ENCODE results near the gene PFKP.

The PFKP gene

DNA sequence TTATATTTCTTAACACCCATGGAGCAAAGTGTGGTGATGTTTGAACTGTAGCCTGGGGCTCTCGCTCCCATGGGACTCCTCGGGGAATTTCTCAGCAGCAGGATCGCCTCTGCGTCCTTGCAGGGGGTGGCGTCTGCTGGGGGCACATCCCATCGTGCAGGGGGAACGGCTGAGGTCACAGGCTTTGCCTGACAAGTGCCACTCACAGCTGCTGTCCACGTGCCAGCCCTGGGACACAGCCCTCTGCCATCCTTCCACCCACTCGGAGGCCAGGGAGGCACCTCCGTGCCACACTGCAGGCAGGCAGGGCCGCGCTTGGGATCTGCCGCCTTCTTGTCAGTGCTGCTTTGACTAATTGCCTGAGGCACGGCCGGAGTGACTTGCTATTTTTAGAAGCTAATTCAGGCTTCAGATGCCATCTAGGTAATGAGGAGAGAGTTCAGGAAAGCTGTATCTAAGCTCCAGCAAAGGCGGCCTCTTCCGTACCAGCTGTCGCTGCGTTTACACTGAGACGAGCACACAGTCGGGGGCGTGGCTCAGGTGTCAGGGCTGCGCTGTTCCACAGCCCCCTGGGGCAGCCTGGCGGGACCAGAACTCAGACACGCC lies 59.5 kb downstream of the PFKP start:
- no peak overlapping the region for H3K4me3 ChIP-seq (ENCODE audit: low read depth, low read length)
- no peak for DNase-seq (ENCODE audit: low read depth)

- no peak for DNase-seq (ENCODE audit: low read depth)
These were observed 60.6 kb downstream of the PFKP start for GRCh38 chr10:3127921-3128320.

GRCh38 chr10:3128379-3129130 lies 61.2 kb downstream of the PFKP start:
- DNase-seq (ENCODE audit: low read depth), result no peak
- no peak overlapping the region for H3K4me3 ChIP-seq (ENCODE audit: low read depth, low read length)

More at GRCh38 chr10:3127921-3128320, 60.6 kb downstream of the PFKP start:
- H3K4me3 ChIP-seq (ENCODE audit: low read depth, low read length), result no peak overlapping the region

DNA sequence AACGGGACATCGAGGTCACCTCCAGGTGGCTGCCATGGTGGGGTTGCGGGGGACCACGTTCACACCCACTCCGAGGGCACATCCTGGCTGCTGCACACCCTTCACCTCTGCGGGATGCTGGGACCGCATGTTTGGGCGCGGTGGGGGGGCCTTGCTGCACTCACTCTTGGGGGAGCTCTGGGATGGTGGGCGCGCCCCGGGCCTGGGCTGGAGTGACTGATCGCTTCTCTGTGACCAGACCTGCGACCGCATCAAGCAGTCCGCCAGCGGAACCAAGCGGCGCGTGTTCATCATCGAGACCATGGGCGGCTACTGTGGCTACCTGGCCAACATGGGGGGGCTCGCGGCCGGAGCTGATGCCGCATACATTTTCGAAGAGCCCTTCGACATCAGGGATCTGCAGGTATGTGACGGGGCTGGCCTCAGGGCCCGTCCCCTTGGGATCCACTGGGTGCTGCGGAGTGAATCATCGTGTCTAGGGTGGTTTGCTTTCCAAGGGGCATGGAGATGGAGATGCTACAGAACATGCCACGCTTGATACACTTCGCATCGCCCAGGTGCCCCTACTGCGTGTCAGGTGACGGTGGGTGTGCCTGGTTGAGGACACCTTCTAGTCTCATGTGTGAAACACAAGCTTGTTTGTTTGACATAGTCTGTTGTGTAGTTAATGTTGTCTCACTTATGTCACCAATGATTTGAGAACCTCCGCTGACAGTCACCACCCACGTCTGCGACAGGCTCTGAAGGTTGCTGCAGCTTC lies 62.4 kb downstream of the PFKP start:
- no peak overlapping the region for H3K4me3 ChIP-seq (ENCODE audit: low read depth, low read length)
- DNase-seq (ENCODE audit: low read depth), result no peak

DNA sequence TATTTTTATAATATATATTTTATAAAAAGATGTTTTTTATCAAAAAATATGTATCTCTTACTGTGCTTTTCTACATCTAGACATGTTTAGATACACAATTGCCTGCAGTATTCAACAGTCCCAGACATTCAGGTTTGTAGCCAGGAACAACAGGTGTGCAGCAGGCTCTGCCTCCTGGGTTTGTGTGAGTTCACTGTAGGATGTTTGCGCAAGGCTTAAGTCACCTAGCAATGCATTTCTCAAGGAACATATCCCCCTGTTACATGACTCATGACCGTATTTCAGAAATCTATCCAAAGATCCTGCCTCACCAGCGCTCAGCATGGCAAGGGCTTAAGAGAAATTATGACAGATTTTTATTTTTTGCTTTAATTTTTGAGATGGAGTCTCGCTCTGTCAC lies 63.8 kb downstream of the PFKP start:
- H3K4me3 ChIP-seq (ENCODE audit: low read depth, low read length), result no peak overlapping the region
- no peak for DNase-seq (ENCODE audit: low read depth)

DNA sequence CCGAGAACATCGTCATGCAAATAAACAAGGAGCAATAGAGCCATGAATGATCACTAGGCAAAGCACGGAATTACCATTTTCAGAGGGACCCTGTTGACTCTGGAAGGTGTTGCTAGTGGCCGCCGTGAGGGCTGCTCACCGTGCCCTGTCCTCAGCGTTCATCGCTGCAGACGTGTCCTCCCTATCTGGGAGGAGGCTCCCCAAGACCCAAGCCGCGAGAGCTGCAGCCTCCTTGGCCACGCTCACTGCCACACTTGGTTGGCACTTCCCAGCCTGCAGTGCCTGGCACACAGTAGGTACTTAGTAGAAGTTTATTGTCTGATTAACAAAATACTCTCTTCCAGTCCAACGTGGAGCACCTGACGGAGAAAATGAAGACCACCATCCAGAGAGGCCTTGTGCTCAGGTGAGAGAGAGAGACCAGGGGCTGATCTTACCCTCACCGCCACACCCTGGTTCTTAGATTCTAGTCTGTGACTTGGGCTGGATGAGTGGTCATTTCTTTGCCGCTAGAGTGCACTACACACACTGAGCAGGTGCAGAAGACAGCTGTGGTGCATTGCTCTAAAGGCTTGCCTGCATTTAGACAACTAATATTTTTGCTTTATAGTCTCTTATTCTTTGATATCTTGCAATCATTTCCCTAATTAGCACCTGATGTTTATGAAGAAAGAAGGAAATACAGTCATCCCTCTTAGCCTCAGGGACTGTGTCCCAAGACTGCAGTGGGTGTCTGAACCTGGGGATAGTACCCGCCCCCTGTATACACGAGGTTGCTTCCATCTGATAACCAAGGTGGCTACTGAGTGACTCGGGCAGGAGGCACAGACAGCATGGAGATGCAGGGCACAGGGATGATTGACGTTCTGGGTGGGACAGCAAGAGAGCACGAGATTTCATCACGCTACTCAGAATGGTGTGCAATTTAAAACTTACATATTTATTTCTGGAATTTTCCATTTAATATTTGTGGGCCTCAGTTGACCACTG lies 65.0 kb downstream of the PFKP start:
- no peak overlapping the region for H3K4me3 ChIP-seq (ENCODE audit: low read depth, low read length)
- DNase-seq (ENCODE audit: low read depth), result no peak

DNA sequence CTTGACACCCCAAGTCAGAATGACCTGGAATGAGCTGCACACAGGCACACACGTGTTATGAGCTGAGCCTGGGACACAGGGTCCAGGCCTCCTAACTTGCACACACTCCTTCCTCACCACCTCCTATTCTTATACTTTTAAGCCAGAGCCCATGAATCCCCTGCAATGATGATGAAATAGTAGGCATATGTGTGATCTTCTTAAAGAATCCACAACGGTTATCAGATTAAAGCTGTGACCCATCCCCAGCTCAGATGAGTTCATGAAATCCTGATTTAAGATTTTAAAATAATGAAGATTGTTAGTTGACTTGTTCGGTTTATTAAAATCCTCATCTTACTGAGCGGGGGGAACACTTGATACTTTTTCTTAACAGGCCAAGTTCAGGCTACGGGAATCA lies 66.6 kb downstream of the PFKP start:
- H3K4me3 ChIP-seq (ENCODE audit: low read depth, low read length), result no peak overlapping the region
- no peak for DNase-seq (ENCODE audit: low read depth)

DNA sequence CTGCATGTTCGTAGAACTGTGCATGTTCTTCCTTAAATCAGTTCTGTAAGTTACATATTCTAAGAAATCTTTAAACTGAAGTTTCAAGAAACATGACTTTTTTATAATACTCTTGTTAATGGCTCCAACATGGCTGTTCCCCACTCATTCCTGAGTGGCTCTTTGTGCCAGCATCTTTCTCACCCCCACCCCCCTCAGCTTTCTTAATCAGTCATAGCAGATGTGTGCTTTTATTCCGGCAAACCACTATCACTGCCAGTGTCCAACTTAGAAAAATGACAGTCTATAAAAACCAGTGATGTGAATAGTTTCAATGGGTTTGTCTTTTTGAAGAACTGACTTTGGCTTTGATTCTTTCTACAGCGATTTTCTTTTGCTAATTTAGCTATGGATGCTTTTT lies 67.7 kb downstream of the PFKP start:
- H3K4me3 ChIP-seq (ENCODE audit: low read depth, low read length), result no peak overlapping the region
- no peak for DNase-seq (ENCODE audit: low read depth)

- no peak overlapping the region for H3K4me3 ChIP-seq (ENCODE audit: low read depth, low read length)
- DNase-seq (ENCODE audit: low read depth), result peak; percentile 27
These were observed 69.0 kb downstream of the PFKP start for GRCh38 chr10:3136336-3136735.

DNA sequence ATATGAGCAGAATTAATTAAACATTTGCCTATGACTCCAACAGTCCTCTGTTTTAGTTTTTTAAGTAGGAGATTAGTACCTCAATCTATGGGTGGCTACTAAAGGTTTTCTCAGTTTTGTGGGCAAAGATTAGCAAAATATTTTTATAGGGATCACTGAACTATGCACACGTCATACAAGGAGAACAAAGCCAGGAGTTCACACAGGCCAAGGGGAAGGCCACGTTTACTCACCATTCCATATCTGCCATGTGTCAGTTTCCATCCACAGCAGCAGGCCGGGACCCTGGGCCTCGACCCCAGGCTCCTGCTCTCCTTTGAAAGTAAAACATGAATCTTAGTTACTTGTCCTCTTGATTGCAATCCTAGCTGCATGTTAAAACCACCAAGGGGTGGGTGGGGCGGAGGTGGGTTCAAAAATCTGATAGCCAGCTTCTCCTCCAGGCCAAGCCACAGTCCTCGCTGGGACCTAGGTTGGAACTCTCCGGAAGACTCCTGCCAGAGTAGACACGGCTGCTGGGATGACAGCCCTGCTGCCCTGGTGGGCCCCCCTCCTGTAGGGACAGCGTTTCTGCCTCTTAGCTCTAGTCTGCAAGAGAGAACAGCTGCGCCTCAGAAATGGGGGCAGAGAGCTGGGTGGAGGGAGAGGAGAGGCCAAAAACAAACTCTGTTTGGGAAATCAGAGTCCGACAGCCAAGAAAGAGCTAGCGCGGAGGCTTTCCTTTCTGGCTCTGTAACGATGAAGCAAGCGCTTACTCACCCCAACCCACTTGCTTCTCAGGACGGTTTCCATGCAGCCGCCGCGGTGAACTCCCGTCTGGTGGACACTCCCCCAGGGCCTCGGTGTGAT lies 69.6 kb downstream of the PFKP start:
- DNase-seq (ENCODE audit: low read depth), result peak; percentile 70
- no peak overlapping the region for H3K4me3 ChIP-seq (ENCODE audit: low read depth, low read length)

- no peak for DNase-seq (ENCODE audit: low read depth)
These were observed 70.8 kb downstream of the PFKP start for GRCh38 chr10:3137958-3138726.

DNA sequence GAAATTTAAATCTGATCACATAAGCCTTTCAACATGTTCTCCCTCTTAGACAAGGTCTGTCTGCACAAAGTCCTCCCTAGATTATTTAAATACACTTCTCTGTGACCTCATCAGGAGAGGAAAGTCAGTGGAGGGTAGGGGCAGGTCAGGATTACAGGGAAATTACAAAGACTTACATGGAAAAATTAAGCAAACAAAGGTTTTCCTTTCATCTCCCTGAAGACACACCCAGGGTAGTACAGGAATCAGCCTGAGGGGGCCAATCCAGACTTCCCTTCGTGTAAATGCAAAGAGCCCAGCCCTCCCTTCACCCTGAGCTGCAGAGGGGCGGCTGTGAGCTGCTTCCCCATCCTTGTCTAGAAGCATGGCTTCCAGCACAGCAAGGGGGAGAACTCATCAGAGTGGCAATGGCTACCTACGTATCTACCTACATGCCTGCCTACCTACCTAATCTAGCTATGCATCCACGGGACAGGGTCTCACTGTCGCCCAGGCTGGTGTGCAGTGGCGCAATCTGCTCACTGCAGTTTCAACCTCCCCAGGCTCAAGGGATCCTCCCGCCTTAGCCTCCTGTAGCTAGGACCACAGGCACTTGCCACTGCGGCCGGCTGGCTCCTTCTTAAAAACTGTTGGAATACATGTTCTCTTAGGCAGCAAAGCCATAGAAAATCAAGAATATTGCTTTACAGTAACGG lies 72.0 kb downstream of the PFKP start:
- DNase-seq (ENCODE audit: low read depth), result no peak
- H3K4me3 ChIP-seq (ENCODE audit: low read depth, low read length), result no peak overlapping the region

More at GRCh38 chr10:3137958-3138726, 70.8 kb downstream of the PFKP start:
- no peak overlapping the region for H3K4me3 ChIP-seq (ENCODE audit: low read depth, low read length)

GRCh38 chr10:3140280-3140679 lies 72.9 kb downstream of the PFKP start:
- H3K4me3 ChIP-seq (ENCODE audit: low read depth, low read length), result no peak overlapping the region
- DNase-seq (ENCODE audit: low read depth), result no peak

DNA sequence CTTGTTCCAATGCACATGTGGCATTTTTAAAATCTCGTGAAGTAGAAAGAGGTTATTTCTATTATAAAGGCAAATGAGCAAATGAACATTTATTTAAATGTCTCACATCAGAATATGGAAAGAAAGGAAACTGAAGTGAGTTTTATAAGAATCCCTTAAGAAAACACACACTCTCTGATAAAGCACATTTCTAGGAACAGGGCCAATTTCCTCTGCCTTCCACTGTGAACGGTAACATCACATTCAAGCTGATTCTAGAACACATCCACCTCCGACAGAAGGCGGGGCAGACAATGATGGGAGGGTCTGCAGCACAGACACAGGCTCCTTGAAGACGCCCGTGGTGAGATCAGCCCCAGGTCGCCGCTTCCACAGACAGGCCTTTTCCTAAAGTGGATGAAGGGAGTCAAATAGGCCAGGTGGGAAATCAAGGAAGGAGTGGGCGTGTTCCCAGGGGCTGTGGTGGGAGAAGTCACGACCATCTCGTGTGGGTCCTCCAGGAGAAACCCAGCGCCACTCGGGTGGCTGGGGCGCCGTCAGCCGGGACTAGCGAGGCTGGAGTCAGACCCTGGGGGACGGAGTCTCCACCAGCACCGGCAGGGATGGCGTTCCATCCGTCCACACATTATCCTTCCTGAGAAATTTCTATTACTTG lies 74.1 kb downstream of the PFKP start:
- no peak for DNase-seq (ENCODE audit: low read depth)
- no peak overlapping the region for H3K4me3 ChIP-seq (ENCODE audit: low read depth, low read length)

- no peak overlapping the region for H3K4me3 ChIP-seq (ENCODE audit: low read depth, low read length)
- DNase-seq (ENCODE audit: low read depth), result no peak
These were observed 75.0 kb downstream of the PFKP start for GRCh38 chr10:3142146-3142875.

GRCh38 chr10:3143366-3143765 lies 76.0 kb downstream of the PFKP start:
- H3K4me3 ChIP-seq (ENCODE audit: low read depth, low read length), result no peak overlapping the region
- DNase-seq (ENCODE audit: low read depth), result no peak
